GM21528 (cell line): ENCODE data around the gene CDS1.
A peak's percentile ranks its signal among the peaks of the same experiment; 100 is the strongest.
"Not testable (repeated sequence)": the region's sequence is repeated elsewhere in the genome, so short reads cannot be mapped to it uniquely, and the experiment has no call there.

Source experiments
- ATAC-seq: cut with Tn5 transposase; IDR thresholded peaks from one replicate; pipeline ENCODE4 v1.9.1; 2021; ENCODE audit warnings: mild to moderate bottlenecking, moderate library complexity; ENCODE audit not compliant: unreplicated experiment, low FRiP score

The CDS1 gene

GRCh38 chr4:84582988-84583875 lies at the start of gene CDS1:
TSS of gene CDS1 (plus strand) at chr4:84583127. CDS start at chr4:84583402, 275 bp downstream.
- ATAC-seq, result peak; percentile 56

GRCh38 chr4:84535901-84536300 lies 47.0 kb upstream of the CDS1 start:
- ATAC-seq, result no peak

GRCh38 chr4:84545093-84545492 lies 37.8 kb upstream of the CDS1 start:
- ATAC-seq, result no peak

GRCh38 chr4:84547211-84547610 lies 35.7 kb upstream of the CDS1 start:
- no peak for ATAC-seq

GRCh38 chr4:84549191-84549590 lies 33.7 kb upstream of the CDS1 start:
- ATAC-seq, result not testable (repeated sequence)

GRCh38 chr4:84562156-84562555 lies 20.8 kb upstream of the CDS1 start:
- no peak for ATAC-seq

- ATAC-seq, result no peak
Measured at GRCh38 chr4:84563002-84563401, 19.9 kb upstream of the CDS1 start.

GRCh38 chr4:84565951-84566350 lies 17.0 kb upstream of the CDS1 start:
- ATAC-seq, result no peak

GRCh38 chr4:84568496-84568895 lies 14.4 kb upstream of the CDS1 start:
- no peak for ATAC-seq

- no peak for ATAC-seq
Measured at GRCh38 chr4:84569009-84569408, 13.9 kb upstream of the CDS1 start.

- no peak for ATAC-seq
Measured at GRCh38 chr4:84573385-84574068, 9.4 kb upstream of the CDS1 start.

GRCh38 chr4:84574069-84574720 lies 8.7 kb upstream of the CDS1 start:
- ATAC-seq, result no peak

- ATAC-seq, result no peak
Measured at GRCh38 chr4:84578540-84579402, 4.2 kb upstream of the CDS1 start.

GRCh38 chr4:84579403-84579776 lies 3.5 kb upstream of the CDS1 start:
- ATAC-seq, result no peak

- ATAC-seq, result peak; percentile 83
Measured at GRCh38 chr4:84582302-84582987, 482 bp upstream of the CDS1 start.

- ATAC-seq, result no peak
Measured at GRCh38 chr4:84583876-84584380, 1.0 kb downstream of the CDS1 start.

- ATAC-seq, result no peak
Measured at GRCh38 chr4:84585251-84585650, 2.3 kb downstream of the CDS1 start.

GRCh38 chr4:84594724-84595123 lies 11.8 kb downstream of the CDS1 start:
- ATAC-seq, result no peak

- no peak for ATAC-seq
Measured at GRCh38 chr4:84596826-84597225, 13.9 kb downstream of the CDS1 start.

GRCh38 chr4:84597450-84597849 lies 14.5 kb downstream of the CDS1 start:
- ATAC-seq, result no peak
